GM12873 (cell line): ENCODE measurements around the gene EXOC3L4.

Source experiments
- CTCF ChIP-seq: IDR thresholded peaks from 2 replicates; pipeline ENCODE4 v1.5.1; 2012; ENCODE audit warnings: low read depth, mild to moderate bottlenecking, moderate library complexity, low read length, control low read depth; ENCODE audit not compliant: insufficient read depth; ENCODE audit errors: missing control alignments

EXOC3L4 gene

DNA sequence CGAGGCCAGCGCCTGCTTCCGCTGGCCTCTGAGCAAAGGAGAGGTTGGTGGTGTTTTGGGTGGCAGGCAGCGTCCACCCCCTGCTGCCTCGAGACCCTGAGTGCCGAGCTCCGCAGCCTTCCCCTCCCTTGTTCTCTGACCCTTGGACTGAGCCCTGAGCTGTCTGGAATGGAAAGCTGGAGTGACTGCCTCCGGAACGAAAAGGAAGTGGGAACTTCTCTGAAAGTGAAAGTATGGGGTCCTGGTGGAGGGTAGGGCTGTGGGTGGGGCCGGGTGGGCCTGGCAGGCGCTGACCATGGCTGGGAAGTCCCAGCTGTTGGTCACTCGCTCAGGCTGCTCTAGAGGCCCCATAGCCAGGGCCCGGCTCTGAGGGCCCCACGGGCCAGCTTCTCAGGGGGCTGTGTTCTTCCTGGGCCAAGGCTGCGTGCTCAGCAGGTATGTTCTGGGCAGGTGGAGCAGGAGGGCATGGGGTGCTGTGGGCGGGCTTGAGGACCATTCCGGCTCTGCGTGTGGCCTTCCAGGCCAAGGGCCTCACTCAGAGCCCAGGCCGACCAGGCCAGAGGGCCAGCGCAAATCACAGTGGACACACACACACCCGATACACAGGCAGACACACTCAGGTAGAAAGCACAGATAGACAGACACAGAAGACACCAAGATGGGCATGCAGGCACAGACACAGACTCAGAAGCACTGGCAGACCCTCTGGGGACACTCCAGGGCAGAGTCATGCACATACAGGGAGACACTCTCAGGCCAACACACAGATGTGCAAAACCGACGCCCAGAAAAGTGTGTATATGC lies at the start of gene EXOC3L4:
EXOC3L4 (plus strand) TSS at position 320 of the 804 bp plus-strand sequence. CDS start 5,495 bp downstream, outside the sequence.
- TF ChIP-seq CTCF: no peak

DNA sequence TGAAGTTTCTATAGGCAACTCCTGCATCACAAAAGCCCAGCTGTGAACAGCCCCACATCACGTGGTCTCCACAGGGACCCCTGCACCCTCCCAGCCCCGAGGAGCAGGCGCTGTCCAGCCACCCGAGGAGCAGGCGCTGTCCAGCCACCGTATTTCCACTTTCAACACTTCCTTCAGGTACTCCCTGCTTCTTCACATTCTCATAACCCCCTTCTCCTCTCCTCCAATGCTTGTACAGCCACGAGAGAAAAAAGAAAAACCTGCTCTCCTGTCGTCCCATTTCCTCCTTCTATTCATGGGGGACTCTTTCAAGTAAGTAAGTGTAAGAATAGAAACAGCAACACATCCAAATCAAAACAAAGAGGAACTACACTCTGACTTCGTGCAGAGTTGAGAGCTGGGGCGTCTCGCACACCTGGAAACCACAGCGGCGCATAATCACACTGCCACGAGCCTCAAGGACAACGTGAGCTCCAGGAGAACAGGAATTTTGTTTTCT lies 49.1 kb upstream of the EXOC3L4 start:
- no peak for TF ChIP-seq CTCF

GRCh38 chr14:103050935-103051334 lies 43.6 kb upstream of the EXOC3L4 start:
- no peak for TF ChIP-seq CTCF

DNA sequence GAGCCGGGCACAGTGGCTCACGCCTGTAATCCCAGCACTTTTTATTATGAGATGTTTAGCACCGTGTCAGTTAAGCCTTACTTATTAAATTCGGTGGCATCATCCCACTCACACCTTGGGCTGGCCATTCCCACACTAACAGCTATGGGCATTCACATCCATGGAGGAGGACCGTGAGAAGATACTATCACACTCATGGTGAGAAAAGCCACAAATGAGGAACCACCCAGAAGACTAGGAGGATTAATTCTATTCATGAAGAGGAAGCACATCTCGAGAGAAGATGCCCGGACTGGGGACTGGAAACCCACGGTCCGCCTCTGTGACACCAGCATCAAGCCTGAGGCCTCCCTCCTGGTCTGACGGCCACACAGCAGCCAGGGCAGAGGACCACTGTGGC lies 42.1 kb upstream of the EXOC3L4 start:
- TF ChIP-seq CTCF: no peak

DNA sequence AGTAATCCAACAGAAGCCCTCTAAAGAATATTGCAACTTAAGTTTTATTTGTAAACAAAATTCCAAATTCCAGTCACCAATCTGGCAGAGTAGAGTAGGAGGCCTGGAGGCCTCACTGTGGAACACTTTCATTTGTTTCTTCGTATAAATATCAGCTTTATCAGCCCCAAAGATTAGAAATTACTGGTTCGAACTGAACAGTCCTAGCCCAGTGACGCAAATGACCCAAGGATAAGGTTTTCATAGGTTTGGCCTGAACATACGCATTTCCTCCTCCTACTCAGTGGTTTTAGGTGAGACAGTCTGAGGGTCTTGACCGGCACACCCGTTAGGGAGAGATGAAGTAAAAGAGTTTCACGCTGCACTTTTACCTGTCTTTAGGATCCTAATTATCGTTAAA lies 38.8 kb upstream of the EXOC3L4 start:
- no peak for TF ChIP-seq CTCF

GRCh38 chr14:103056322-103057027 lies 38.0 kb upstream of the EXOC3L4 start:
- TF ChIP-seq CTCF: no peak

- TF ChIP-seq CTCF: no peak
Observed at GRCh38 chr14:103057028-103057371, 37.5 kb upstream of the EXOC3L4 start.
